Coronary artery (tissue), 2 donors: Measurements from ENCODE around the gene KRT74.
A peak's percentile ranks its signal among the peaks of the same experiment; 100 is the strongest.

Source experiments
- DNase-seq: peaks from one replicate; pipeline ENCODE4 v3.0.0-alpha.2; 2017; ENCODE audit warnings: low spot score
- H3K27ac ChIP-seq, 2 donors: fragments of 200-600 bp; sonication (generic); one replicate each; pipeline ENCODE4 v1.5.1; 2016 to 2019
- H3K4me3 ChIP-seq: fragments of 200-600 bp; sonication (generic); 2 replicates; pipeline ENCODE4 v1.5.1; 2016; ENCODE audit warnings: mild to moderate bottlenecking, moderate library complexity
- TF ChIP-seq, protein P1 (sequence below): fragments of 200-600 bp; sonication (generic); IDR thresholded peaks from one replicate; pipeline ENCODE4 v1.5.1; 2019; ENCODE audit warnings: antibody characterized with exemption

Gene KRT74

DNA sequence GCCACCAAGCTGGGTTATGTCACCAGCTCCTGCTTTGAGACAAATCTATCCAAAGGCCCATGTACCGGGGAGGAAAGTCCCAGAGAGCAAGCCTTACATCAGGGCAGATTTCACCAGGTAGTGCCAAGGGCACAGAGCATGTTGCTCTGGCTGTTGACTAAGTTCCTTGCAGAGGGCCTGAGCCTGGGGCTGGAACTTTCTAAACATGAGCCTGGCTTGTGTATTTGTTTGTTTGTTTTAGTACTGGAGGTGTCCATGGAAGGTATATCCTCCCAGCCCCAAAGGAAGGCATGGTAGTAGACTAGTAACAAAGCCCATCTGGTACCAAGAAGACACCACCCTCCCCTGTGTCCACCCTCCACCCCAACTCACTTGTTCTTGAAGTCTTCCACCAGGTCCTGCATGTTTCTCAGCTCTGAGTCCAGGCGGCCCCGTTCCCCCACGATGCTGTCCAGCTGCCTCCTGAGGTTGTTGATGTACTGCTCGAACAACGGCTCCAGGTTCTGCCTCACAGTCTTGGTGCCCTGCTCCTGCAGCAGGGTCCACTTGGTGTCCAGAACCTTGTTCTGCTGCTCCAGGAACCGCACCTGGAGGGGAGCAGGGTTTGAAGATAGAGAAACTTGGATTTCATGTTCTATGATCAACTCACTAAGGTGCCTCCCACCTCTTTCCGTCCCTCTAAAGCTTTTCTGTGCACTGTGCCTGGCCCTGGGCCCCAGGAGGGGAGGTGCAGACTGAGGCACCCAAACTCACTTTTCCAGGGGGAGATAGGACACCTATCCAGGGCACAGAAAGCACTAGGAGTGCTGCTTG lies 54.9 kb downstream of the KRT74 start:
- TF ChIP-seq, protein P1, sequence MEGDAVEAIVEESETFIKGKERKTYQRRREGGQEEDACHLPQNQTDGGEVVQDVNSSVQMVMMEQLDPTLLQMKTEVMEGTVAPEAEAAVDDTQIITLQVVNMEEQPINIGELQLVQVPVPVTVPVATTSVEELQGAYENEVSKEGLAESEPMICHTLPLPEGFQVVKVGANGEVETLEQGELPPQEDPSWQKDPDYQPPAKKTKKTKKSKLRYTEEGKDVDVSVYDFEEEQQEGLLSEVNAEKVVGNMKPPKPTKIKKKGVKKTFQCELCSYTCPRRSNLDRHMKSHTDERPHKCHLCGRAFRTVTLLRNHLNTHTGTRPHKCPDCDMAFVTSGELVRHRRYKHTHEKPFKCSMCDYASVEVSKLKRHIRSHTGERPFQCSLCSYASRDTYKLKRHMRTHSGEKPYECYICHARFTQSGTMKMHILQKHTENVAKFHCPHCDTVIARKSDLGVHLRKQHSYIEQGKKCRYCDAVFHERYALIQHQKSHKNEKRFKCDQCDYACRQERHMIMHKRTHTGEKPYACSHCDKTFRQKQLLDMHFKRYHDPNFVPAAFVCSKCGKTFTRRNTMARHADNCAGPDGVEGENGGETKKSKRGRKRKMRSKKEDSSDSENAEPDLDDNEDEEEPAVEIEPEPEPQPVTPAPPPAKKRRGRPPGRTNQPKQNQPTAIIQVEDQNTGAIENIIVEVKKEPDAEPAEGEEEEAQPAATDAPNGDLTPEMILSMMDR = no peak
- peak; percentile 50 for DNase-seq
- Histone ChIP-seq H3K27ac (no peak overlapping the region), H3K4me3 (no peak overlapping the region)

DNA sequence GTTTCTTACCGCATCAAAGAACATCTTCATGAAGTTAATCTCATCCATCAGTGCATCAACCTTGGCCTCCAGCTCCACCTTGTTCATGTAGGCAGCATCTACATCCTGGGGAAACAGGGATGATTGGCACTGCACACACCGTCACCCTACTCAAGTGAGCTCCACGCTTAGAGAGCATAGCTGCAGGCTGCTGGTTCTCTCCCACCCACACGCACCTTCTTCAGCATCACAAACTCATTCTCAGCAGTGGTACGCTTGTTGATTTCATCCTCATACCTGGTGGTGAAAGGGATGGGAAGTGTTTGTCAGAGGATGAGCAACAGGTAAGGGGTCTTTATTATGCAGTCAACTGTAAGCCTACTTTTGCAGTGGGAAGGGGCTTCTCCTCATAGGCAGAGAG lies 55.8 kb downstream of the KRT74 start:
- no peak overlapping the region for H3K27ac ChIP-seq
- TF ChIP-seq, protein P1 = no peak
- DNase-seq = no peak
- no peak overlapping the region for H3K4me3 ChIP-seq

DNA sequence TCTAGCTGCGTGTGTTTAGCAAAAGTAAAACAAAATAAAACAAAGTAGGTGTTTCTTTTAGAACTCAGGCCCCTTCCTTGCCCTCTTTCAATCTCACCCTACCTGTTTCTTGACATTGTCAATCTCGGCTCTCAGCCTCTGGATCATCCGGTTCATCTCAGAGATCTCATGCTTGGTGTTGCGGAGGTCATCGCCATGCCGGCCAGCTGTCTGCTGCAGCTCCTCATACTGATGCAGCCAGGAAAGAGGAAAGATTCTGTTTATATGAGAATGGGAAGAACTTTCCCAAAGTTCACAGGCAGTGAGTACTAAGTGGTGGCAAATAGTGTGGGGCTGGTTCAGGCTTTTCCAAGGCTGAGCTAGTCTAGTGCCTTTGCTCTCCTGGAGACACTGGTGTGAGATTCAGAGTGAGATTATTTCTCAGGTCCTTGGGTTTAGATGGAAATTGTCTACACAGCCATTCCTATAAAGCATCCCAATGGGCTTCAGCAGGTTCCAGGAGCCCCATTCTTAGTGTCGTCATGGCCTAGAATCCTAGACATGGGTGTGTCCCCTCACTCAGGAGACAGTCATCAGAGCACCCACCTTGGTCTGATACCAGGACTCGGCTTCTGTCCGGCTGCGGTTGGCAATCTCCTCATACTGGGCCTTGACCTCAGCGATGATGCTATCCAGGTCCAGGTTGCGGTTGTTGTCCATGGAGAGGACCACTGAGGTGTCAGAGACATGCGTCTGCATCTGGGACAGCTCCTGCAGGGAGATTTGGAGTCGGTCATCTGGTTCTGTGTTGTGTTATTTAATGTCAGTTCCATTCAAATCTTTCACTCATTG lies 56.4 kb downstream of the KRT74 start:
- H3K27ac ChIP-seq = no peak overlapping the region
- TF ChIP-seq, protein P1 = no peak

DNA sequence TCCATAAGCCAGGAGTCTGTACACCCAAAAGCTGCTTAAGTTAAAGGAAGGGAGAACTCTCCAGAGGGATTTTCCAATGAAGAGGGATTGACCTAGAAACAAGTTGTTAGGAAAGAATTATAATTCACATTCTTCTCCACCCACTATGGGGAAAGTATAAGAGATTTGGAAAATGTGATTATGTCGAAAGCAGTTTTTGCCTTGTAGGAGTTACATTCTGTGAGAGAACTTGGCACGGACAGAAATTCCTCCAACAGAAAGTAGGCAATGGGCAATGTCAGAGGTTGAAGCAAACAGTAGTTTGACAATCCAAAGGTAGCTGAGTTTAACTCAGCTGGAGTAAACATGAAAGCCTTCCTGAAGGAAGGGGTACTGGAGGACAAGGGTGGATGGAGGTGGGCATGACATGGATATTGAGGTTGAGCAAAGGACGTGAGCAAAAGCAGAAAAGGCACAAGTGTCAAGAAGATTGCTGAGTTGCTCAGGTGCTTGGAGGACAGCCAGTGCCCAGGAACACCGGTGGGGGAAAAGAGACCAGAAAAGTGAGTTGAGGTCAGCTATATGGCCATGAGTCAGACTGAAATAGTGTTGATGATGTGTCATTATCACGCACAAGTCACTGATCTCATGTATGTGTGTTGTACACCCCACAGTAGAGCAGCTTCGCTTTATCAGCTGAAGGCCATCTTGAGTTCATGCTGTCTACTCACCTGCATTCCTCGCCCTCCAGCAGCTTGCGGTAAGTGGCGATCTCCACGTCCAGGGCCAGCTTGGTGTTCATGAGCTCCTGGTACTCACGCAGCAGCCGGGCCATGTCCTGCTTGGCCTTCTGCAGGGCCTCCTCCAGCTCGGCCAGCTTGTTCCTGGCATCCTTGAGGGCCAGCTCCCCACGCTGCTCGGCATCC lies 57.5 kb downstream of the KRT74 start:
- peak; percentile 47 for DNase-seq
- H3K4me3 ChIP-seq = no peak overlapping the region
- TF ChIP-seq, protein P1 = no peak
- H3K27ac ChIP-seq = peak overlapping the region in 1 of 2 donors; percentile 6

More for the DNA sequence above, 56.4 kb downstream of the KRT74 start:
- H3K4me3 ChIP-seq = no peak overlapping the region
- DNase-seq = peak; percentile 46
